Measurements from ENCODE around the gene TEDC2. TPM values are rescaled to one million over a fixed set of nuclear protein-coding genes. Genes with fewer than 3 reads are reported as not detected.

Gene TEDC2
- total RNA-seq, 1 donor from 2014 or later: 9.1 TPM

DNA sequence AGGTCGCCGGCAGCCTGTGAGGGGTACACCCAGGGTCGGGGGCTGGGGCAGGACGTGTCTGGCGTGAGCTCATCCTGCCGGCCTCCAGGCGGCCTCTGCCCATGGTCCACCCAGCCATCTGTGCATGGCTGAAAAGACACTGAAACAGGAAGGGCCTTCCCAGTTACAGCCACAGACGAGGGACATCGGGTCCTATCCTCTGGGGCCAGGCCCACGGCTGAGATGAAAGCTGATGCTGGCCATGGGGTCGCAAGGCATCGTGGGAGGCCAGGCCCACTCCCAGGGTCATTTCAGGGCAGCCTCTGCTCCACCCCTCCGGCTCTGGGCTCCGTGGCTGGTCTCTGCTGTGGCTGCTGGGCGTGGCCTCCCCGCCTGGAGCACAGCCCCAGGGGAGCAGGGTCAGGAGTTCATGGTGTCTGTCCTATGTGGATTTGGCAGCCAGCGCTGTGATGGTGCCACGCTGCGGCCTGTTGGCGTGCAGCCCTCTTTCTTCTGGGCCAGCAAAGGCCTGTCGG is 37.3 kb downstream of the TEDC2 start:
- H3K36me3 Mint-ChIP-seq (ENCODE audit: low read depth, unreplicated experiment): peaks cover 7% of the 10 kb centered on the region
- H3K4me1 Mint-ChIP-seq (ENCODE audit: unreplicated experiment): no peaks in the 10 kb centered on the region
- H3K4me3 Mint-ChIP-seq (ENCODE audit: unreplicated experiment): peak overlapping the region; percentile 1
- peaks cover 7% of the 10 kb centered on the region for H3K27me3 Mint-ChIP-seq (ENCODE audit: unreplicated experiment)
- no peak overlapping the region for H3K27ac Mint-ChIP-seq (ENCODE audit: unreplicated experiment)
- no peak for DNase-seq (ENCODE audit: low spot score)
- H3K9me3 Mint-ChIP-seq (ENCODE audit: unreplicated experiment): no peaks in the 10 kb centered on the region
- TF ChIP-seq, protein P1, sequence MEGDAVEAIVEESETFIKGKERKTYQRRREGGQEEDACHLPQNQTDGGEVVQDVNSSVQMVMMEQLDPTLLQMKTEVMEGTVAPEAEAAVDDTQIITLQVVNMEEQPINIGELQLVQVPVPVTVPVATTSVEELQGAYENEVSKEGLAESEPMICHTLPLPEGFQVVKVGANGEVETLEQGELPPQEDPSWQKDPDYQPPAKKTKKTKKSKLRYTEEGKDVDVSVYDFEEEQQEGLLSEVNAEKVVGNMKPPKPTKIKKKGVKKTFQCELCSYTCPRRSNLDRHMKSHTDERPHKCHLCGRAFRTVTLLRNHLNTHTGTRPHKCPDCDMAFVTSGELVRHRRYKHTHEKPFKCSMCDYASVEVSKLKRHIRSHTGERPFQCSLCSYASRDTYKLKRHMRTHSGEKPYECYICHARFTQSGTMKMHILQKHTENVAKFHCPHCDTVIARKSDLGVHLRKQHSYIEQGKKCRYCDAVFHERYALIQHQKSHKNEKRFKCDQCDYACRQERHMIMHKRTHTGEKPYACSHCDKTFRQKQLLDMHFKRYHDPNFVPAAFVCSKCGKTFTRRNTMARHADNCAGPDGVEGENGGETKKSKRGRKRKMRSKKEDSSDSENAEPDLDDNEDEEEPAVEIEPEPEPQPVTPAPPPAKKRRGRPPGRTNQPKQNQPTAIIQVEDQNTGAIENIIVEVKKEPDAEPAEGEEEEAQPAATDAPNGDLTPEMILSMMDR (IDR thresholded peaks at IDR 0.05; ENCODE audit: unreplicated experiment): no peak

DNA sequence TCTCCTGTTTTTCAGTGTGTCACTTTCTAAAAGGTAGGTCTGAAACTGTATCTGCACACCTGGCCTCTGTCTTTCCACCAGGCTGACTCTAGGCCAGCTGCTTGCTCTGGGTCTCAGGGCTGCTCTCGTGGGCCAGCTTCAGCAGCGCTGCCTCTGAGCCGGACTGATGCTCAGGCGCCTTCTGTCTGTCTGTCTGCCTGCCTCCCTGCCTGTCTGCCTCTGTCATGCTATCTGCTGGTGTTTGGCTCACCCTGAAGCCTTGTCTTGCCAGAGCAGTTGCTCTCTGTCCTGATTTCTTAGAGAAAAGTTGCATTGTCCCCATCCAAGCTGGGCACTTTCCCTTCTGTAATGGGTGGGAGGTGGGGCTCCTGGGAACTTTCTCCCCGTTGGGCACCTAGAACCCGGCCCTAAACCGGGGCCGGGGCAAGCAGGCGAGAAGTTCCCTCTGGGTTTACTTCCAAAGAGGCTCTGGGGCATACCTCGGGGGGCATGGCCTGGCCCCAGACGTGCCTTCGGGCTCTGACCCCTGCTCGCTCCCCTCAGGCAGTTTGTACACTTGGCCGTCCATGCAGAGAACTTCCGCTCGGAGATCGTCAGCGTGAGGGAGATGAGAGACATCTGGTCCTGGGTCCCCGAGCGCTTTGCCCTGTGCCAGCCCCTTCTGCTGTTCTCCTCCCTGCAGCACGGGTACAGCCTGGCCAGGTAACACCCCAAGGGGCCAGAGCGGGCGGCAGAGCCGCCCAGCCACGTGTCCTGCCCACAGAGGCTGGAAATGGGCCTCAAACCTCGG is 38.0 kb downstream of the TEDC2 start:
- Mint-ChIP-seq H3K9me3 (ENCODE audit: unreplicated experiment) (no peaks in the 10 kb centered on the region), H3K4me3 (ENCODE audit: unreplicated experiment) (peak overlapping the region; percentile 1), H3K27ac (ENCODE audit: unreplicated experiment) (no peak overlapping the region), H3K4me1 (ENCODE audit: unreplicated experiment) (no peaks in the 10 kb centered on the region), H3K27me3 (ENCODE audit: unreplicated experiment) (peaks cover 7% of the 10 kb centered on the region), H3K36me3 (ENCODE audit: low read depth, unreplicated experiment) (peaks cover 7% of the 10 kb centered on the region)
- TF ChIP-seq, protein P1 (IDR thresholded peaks at IDR 0.05; ENCODE audit: unreplicated experiment): no peak
- no peak for DNase-seq (ENCODE audit: low spot score)

DNA sequence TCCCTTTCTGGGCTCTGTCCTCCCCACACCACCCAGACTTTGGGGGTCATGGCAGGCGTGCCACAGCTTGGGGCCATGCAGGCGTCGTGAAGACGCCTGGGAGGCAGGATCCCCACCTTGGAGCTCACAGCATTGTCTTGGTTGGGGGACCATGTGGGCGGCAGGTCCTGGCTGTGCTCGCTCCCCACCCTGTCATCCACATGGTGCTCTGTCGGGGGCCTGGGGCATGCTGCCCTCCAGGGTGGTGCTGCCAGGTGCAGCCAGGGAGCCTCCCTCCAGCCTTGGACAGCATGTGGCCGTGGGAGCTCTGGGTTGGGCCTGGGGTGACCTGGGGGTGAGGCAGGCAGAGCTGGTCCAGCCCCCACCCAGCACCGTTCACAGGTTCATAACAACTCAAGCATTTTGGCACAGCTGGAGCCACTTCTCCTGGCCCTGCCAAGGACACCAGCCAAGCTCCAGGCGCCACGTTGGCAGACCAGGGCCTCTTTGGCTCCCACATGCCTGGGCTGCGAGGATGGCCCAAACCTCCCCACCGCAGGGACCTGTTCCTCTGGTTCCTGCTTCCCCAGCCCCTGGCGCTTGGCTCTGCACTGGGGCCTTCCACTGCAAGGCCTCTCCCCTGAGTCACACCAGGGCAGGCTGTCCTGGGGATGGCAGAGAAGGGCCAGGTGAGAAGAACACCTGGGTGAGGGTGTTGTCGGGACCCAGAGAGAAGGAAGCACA is 38.8 kb downstream of the TEDC2 start:
- peaks cover 7% of the 10 kb centered on the region for H3K27me3 Mint-ChIP-seq (ENCODE audit: unreplicated experiment)
- TF ChIP-seq, protein P1 (IDR thresholded peaks at IDR 0.05; ENCODE audit: unreplicated experiment): no peak
- H3K36me3 Mint-ChIP-seq (ENCODE audit: low read depth, unreplicated experiment): peaks cover 7% of the 10 kb centered on the region
- no peaks in the 10 kb centered on the region for H3K9me3 Mint-ChIP-seq (ENCODE audit: unreplicated experiment)
- no peaks in the 10 kb centered on the region for H3K4me1 Mint-ChIP-seq (ENCODE audit: unreplicated experiment)
- DNase-seq (ENCODE audit: low spot score): no peak
- no peak overlapping the region for H3K4me3 Mint-ChIP-seq (ENCODE audit: unreplicated experiment)
- H3K27ac Mint-ChIP-seq (ENCODE audit: unreplicated experiment): no peak overlapping the region

DNA sequence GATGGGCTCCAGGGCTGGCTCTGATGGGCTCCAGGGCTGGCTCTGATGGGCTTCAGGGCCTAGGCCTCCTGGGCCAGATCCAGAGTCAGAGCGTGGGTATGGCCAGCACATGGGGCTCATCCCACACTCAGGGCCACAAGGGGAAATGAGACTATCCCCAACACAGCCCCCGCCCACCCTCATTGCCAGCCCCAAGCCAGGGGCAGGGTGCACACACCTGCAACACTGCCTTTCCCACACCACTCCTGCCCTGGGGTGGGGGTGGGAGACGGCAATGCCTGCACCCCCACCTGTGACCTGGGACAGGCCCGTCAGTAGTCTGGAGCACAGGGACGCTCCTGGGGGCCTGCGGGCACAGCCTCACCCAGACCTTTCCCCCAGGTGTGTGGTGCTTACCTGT is 39.5 kb downstream of the TEDC2 start:
- H3K27me3 Mint-ChIP-seq (ENCODE audit: unreplicated experiment): peaks cover 7% of the 10 kb centered on the region
- no peak for DNase-seq (ENCODE audit: low spot score)
- H3K4me1 Mint-ChIP-seq (ENCODE audit: unreplicated experiment): no peaks in the 10 kb centered on the region
- peaks cover 7% of the 10 kb centered on the region for H3K36me3 Mint-ChIP-seq (ENCODE audit: low read depth, unreplicated experiment)
- no peak overlapping the region for H3K4me3 Mint-ChIP-seq (ENCODE audit: unreplicated experiment)
- no peak overlapping the region for H3K27ac Mint-ChIP-seq (ENCODE audit: unreplicated experiment)
- no peaks in the 10 kb centered on the region for H3K9me3 Mint-ChIP-seq (ENCODE audit: unreplicated experiment)
- TF ChIP-seq, protein P1 (IDR thresholded peaks at IDR 0.05; ENCODE audit: unreplicated experiment): no peak

Data from endothelial cell (in vitro differentiated cells).